ENCODE results near the gene ATXN1. TPM values are rescaled to one million over a fixed set of nuclear protein-coding genes. Genes with fewer than 3 reads are reported as not detected.

Gene ATXN1
- total RNA-seq, 1 experiment from 2014 or later = 8.1 TPM

- CTCF ChIA-PET = no interaction called here
- TF ChIP-seq ZNF232 (CRISPR knock-in tag; IDR thresholded peaks at IDR 0.05) = no peak
- no peak for TF ChIP-seq SP1 (CRISPR knock-in tag; conservative IDR thresholded peaks at IDR 0.05)
- TF ChIP-seq NFE2L1 (CRISPR knock-in tag; IDR thresholded peaks at IDR 0.05) = no peak
- TF ChIP-seq SMAD3 (CRISPR knock-in tag; IDR thresholded peaks at IDR 0.05; ENCODE audit: borderline replicate concordance) = no peak
- TF ChIP-seq TEAD4 (CRISPR knock-in tag; IDR thresholded peaks at IDR 0.05) = no peak
- TF ChIP-seq JAZF1 (CRISPR knock-in tag; IDR thresholded peaks at IDR 0.05) = no peak
- TF ChIP-seq USF2 (CRISPR knock-in tag; IDR thresholded peaks at IDR 0.05) = no peak
- TF ChIP-seq IRF2 (CRISPR knock-in tag; IDR thresholded peaks at IDR 0.05; ENCODE audit: borderline replicate concordance, low read depth) = no peak
- TF ChIP-seq ATF1 (CRISPR knock-in tag; IDR thresholded peaks at IDR 0.05) = no peak
- no peak for TF ChIP-seq ESRRA (CRISPR knock-in tag; IDR thresholded peaks at IDR 0.05; ENCODE audit: borderline replicate concordance)
- TF ChIP-seq ZNF512 (CRISPR knock-in tag; IDR thresholded peaks at IDR 0.05; ENCODE audit: borderline replicate concordance) = no peak
- TF ChIP-seq RELA (CRISPR knock-in tag; IDR thresholded peaks at IDR 0.05; ENCODE audit: borderline replicate concordance) = no peak
- no peak for TF ChIP-seq ZNF317 (CRISPR knock-in tag; IDR thresholded peaks at IDR 0.05; ENCODE audit: borderline replicate concordance, low read depth)
- TF ChIP-seq GTF2I (CRISPR knock-in tag; conservative IDR thresholded peaks at IDR 0.05) = no peak
- TF ChIP-seq E2F1 (CRISPR knock-in tag; IDR thresholded peaks at IDR 0.05) = no peak
- TF ChIP-seq RORB (CRISPR knock-in tag; IDR thresholded peaks at IDR 0.05) = no peak
- no peak for ATAC-seq
Observed at GRCh38 chr6:16481697-16482399, 279.4 kb downstream of the ATXN1 start.

GRCh38 chr6:16480763-16481560 is 280.3 kb downstream of the ATXN1 start:
- Mint-ChIP-seq H3K36me3 (no peaks in the 10 kb centered on the region), H3K9me3 (no peaks in the 10 kb centered on the region; the same call in 1 of the 2 replicates), H3K4me1 (peaks cover 12% of the 10 kb centered on the region), H3K27ac (no peak overlapping the region), H3K27me3 (ENCODE audit: low read depth) (no peaks in the 10 kb centered on the region), H3K4me3 (no peak overlapping the region)
- ATAC-seq = no peak
- ChIA-PET CTCF (interaction anchor here (0.5 to 1.1 kb wide), 2 partner anchors 31 to 788 kb away, joined by 5 to 10 read pairs; no protein-coding TSS in a partner anchor), POLR2A (no interaction called here)
- DNase-seq (ENCODE audit: low spot score) = no peak
- TF ChIP-seq AFF4 (CRISPR knock-in tag; IDR thresholded peaks at IDR 0.05; ENCODE audit: borderline replicate concordance) (no peak), ZNF281 (CRISPR knock-in tag; IDR thresholded peaks at IDR 0.05) (no peak), PREB (CRISPR knock-in tag; IDR thresholded peaks at IDR 0.05; ENCODE audit: borderline replicate concordance) (no peak), ZNF423 (CRISPR knock-in tag; IDR thresholded peaks at IDR 0.05) (no peak), MLX (CRISPR knock-in tag; IDR thresholded peaks at IDR 0.05) (no peak), FOXK1 (CRISPR knock-in tag; IDR thresholded peaks at IDR 0.05) (no peak)

More at GRCh38 chr6:16481697-16482399, 279.4 kb downstream of the ATXN1 start:
- Mint-ChIP-seq H3K27ac (no peak overlapping the region), H3K9me3 (no peaks in the 10 kb centered on the region; the same call in 1 of the 2 replicates), H3K4me3 (no peak overlapping the region), H3K4me1 (peaks cover 12% of the 10 kb centered on the region), H3K27me3 (ENCODE audit: low read depth) (no peaks in the 10 kb centered on the region), H3K36me3 (no peaks in the 10 kb centered on the region)
- no peak for DNase-seq (ENCODE audit: low spot score)
- POLR2A ChIA-PET = no interaction called here

Measured in WTC11 (cell line).